Measurements from ENCODE around the gene UFSP1. TPM values are rescaled to one million over a fixed set of nuclear protein-coding genes. Genes with fewer than 3 reads are reported as not detected.

UFSP1 gene
- total and polyA plus RNA-seq, 2 of the 13 experiments (the other 11 are each of a cell fraction or from before 2014, with no cell fraction given): 0.65 to 3.3 TPM

GRCh38 chr7:100886142-100886935 lies 3.2 kb downstream of the UFSP1 start:
- WGBS (ENCODE audit: low lambda C conversion rate): 98% methylated on average over 23 of the region's 27 CpGs
- ChIA-PET POLR2A (interaction anchor here (6.0 kb wide), 1 partner anchor 11 kb away, joined by 141 read pairs; the partner anchor contains the start of gene SRRT), CTCF (ENCODE audit: low intra/inter-chr PET ratio, low total read pairs) (no interaction called here)
- Histone ChIP-seq H3K9me3 (ENCODE audit: low read length) (no peaks in the 10 kb centered on the region), H3K36me3 (replicated peaks in 1 of 2; ENCODE audit: control insufficient read depth in 1 of 2, insufficient read depth in 2 of 2, low read length in 2 of 2) (peaks cover 34 to 71% of the 10 kb centered on the region in 2 experiments), H3K27ac (ENCODE audit: extremely low read length, insufficient read depth, low read length) (no peak overlapping the region), H3K27me3 (ENCODE audit: control insufficient read depth in 1 of 2, insufficient read depth in 2 of 2, low read length in 2 of 2) (no peaks in the 10 kb centered on the region), H3K9ac (ENCODE audit: insufficient read depth, low read depth, low read length) (no peak overlapping the region), H4K20me1 (ENCODE audit: insufficient read depth, low read length) (no peaks in the 10 kb centered on the region), H3K4me3 (replicated peaks in 1 of 3; ENCODE audit: insufficient read depth in 1 of 3, low read depth in 2 of 3, low read length in 3 of 3) (no peak overlapping the region), H3K4me2 (ENCODE audit: low read depth, low read length) (no peak overlapping the region), H3K79me2 (ENCODE audit: insufficient read depth, low read length) (peaks cover 11% of the 10 kb centered on the region), H2AFZ (ENCODE audit: low read length) (no peak overlapping the region), H3K4me1 (ENCODE audit: insufficient read depth, low read length) (peaks cover 58% of the 10 kb centered on the region)
- TF ChIP-seq SIX1 (CRISPR knock-in tag; IDR thresholded peaks at IDR 0.05; ENCODE audit: borderline replicate concordance) (no peak), ZNF34 (CRISPR knock-in tag; IDR thresholded peaks at IDR 0.05; ENCODE audit: borderline replicate concordance) (no peak), RBFOX2 (IDR thresholded peaks at IDR 0.05; ENCODE audit: low read depth, low read length) (peak; percentile 30; the same call in 1 of the 2 replicates), RBM22 (optimal IDR thresholded peaks at IDR 0.05; ENCODE audit: low read length) (peak; percentile 33), THRA (CRISPR knock-in tag; IDR thresholded peaks at IDR 0.05; ENCODE audit: borderline replicate concordance) (no peak), ZNF619 (CRISPR knock-in tag; IDR thresholded peaks at IDR 0.05) (no peak), PRPF4 (IDR thresholded peaks at IDR 0.05; ENCODE audit: low read depth, low read length, poor library complexity, severe bottlenecking) (peak; percentile 9), ZNF629 (CRISPR knock-in tag; conservative IDR thresholded peaks at IDR 0.05) (peak; percentile 52), POLR2G (IDR thresholded peaks at IDR 0.05; ENCODE audit: low read depth, low read length) (peak; percentile 55; the same call in 1 of the 2 replicates), AGO2 (optimal IDR thresholded peaks at IDR 0.05; ENCODE audit: low read depth, low read length) (peak; percentile 24), PBX2 (CRISPR knock-in tag; IDR thresholded peaks at IDR 0.05) (no peak), PRDM4 (CRISPR knock-in tag; IDR thresholded peaks at IDR 0.05; ENCODE audit: borderline replicate concordance) (no peak)
- intact Hi-C loops (cut with micrococcal nuclease; ENCODE audit: unreplicated experiment): no loop called here
- DNase-seq (ENCODE audit: low spot score): no peak
- in situ Hi-C loops (cut with HindIII; ENCODE audit: extremely low pct_ligation_motif_present, low pct_unique_long_range_greater_than_20kb): loop anchor here (25.0 kb wide), 1 partner anchor 401 kb away; no protein-coding TSS in a partner anchor
- BruUV-seq (replicated peaks): no TSS peak
- FAIRE-seq: no peak
- no peak for ATAC-seq

All from HepG2 (cell line).